Left renal pelvis (tissue), 4 donors: ENCODE measurements around the gene MBD3L2B. TPM values are rescaled to one million over a fixed set of nuclear protein-coding genes. Genes with fewer than 3 reads are reported as not detected.

Experiments
- polyA plus RNA-seq, 4 donors: library from polyadenylated mRNA; unstranded; fragments of 120-200 nt; gene quantifications; one replicate each; pipeline ENCODE4 v1.2.1, GENCODE V29; 2013; ENCODE audit not compliant: insufficient read length in 4 of 4

MBD3L2B gene
- polyA plus RNA-seq, 4 donors, result not detected

Other genes with a start within 250 kb of the MBD3L2B start
- 1 to 10 TPM; 1.1 to 4.2 (median 1.7) TPM for gene VAV1, start 248.7 kb downstream of the MBD3L2B start, polyA plus RNA-seq
- under 1 TPM in 2 of 4 donors, not detected in 2; 0.13 to 0.15 TPM for gene ADGRE1, start 133.9 kb downstream of the MBD3L2B start, polyA plus RNA-seq
- not detected for gene MBD3L5, start 9.1 kb upstream of the MBD3L2B start, polyA plus RNA-seq
- not detected for gene MBD3L4, start 18.7 kb upstream of the MBD3L2B start, polyA plus RNA-seq
- gene MBD3L2, start 27.9 kb upstream of the MBD3L2B start, polyA plus RNA-seq, result not detected
- not detected for gene MBD3L3, start 37.2 kb upstream of the MBD3L2B start, polyA plus RNA-seq
- gene ZNF557, start 48.3 kb upstream of the MBD3L2B start, polyA plus RNA-seq, result 1 to 10 TPM; 7.9 to 9.9 (median 8.9) TPM